GM23338 (cell line): ENCODE measurements around the gene NFKB1. TPM values are rescaled to one million over a fixed set of nuclear protein-coding genes. Genes with fewer than 3 reads are reported as not detected.

ENCODE experiments used
- ATAC-seq: fragments of 200-7000 bp; cut with Tn5 transposase; 3 replicates; pipeline ENCODE4 v1.9.1; 2020
- DNase-seq: peaks from one replicate; pipeline ENCODE4 v3.0.0-alpha.2; 2015; ENCODE audit warnings: low spot score
- H2AFZ ChIP-seq: fragments of 200-600 bp; sonication (generic); 2 replicates; pipeline ENCODE4 v1.8.0; 2016; ENCODE audit warnings: antibody characterized with exemption, mild to moderate bottlenecking, moderate library complexity
- H3F3A ChIP-seq: fragments of 200-600 bp; sonication (generic); replicated peaks from 2 replicates; pipeline ENCODE4 v1.8.0; 2017; ENCODE audit warnings: antibody characterized with exemption, mixed run types, low read depth
- H3K27ac ChIP-seq: fragments of 200-600 bp; sonication (generic); 2 replicates; pipeline ENCODE4 v1.6.1; 2016; ENCODE audit warnings: low read depth
- H3K27me3 ChIP-seq: fragments of 200-600 bp; sonication (generic); 2 replicates; pipeline ENCODE4 v1.8.0; 2016; ENCODE audit warnings: mild to moderate bottlenecking, mixed run types, moderate library complexity; ENCODE audit not compliant: insufficient read depth
- H3K36me3 ChIP-seq: fragments of 200-600 bp; sonication (generic); 2 replicates; pipeline ENCODE4 v1.8.0; 2016; ENCODE audit warnings: mild to moderate bottlenecking; ENCODE audit not compliant: insufficient read depth
- H3K4me1 ChIP-seq: fragments of 200-600 bp; sonication (generic); 2 replicates; pipeline ENCODE4 v1.8.0; 2016; ENCODE audit warnings: mild to moderate bottlenecking, moderate library complexity; ENCODE audit not compliant: insufficient read depth
- H3K4me2 ChIP-seq: fragments of 200-600 bp; sonication (generic); 2 replicates; pipeline ENCODE4 v1.7.1; 2017; ENCODE audit warnings: mixed run types
- H3K4me3 ChIP-seq: fragments of 200-600 bp; sonication (generic); 2 replicates; pipeline ENCODE4 v1.6.1; 2016; ENCODE audit warnings: mixed run types
- H3K79me2 ChIP-seq: fragments of 200-600 bp; sonication (generic); replicated peaks from 2 replicates; pipeline ENCODE4 v1.8.0; 2017; ENCODE audit warnings: mild to moderate bottlenecking; ENCODE audit not compliant: insufficient read depth
- H3K9me2 ChIP-seq: fragments of 200-600 bp; sonication (generic); 2 replicates; pipeline ENCODE4 v1.8.0; 2017; ENCODE audit not compliant: insufficient read depth
- H4K20me1 ChIP-seq: fragments of 200-600 bp; sonication (generic); replicated peaks from 2 replicates; pipeline ENCODE4 v1.8.0; 2017; ENCODE audit warnings: mild to moderate bottlenecking; ENCODE audit not compliant: insufficient read depth
- H3K27ac Mint-ChIP-seq: 2 replicates; pipeline ENCODE4 v1.8.0; 2020; ENCODE audit warnings: inconsistent platforms, mild to moderate bottlenecking, moderate library complexity, mixed read lengths
- H3K27me3 Mint-ChIP-seq: 3 replicates; pipeline ENCODE4 v1.8.0; 2022; ENCODE audit warnings: low read depth, mild to moderate bottlenecking, moderate library complexity, mixed read lengths, inconsistent platforms; ENCODE audit not compliant: insufficient read depth, poor library complexity
- H3K36me3 Mint-ChIP-seq: 3 replicates; pipeline ENCODE4 v1.8.0; 2021; ENCODE audit warnings: low read depth, mild to moderate bottlenecking, inconsistent platforms, moderate library complexity, mixed read lengths
- H3K4me1 Mint-ChIP-seq: 3 replicates; pipeline ENCODE4 v1.8.0; 2020; ENCODE audit warnings: mild to moderate bottlenecking, inconsistent platforms, mixed read lengths
- H3K4me3 Mint-ChIP-seq: 3 replicates; pipeline ENCODE4 v1.8.0; 2021; ENCODE audit warnings: moderate library complexity, mild to moderate bottlenecking, inconsistent platforms, mixed read lengths
- H3K9me3 Mint-ChIP-seq: 3 replicates; pipeline ENCODE4 v1.8.0; 2020; ENCODE audit warnings: moderate library complexity, mild to moderate bottlenecking, inconsistent platforms, mixed read lengths
- CREB1 ChIP-seq: fragments of 250-450 bp; sonication (Bioruptor Pico); IDR thresholded peaks from 2 replicates; pipeline ENCODE4 v1.5.0; 2020; ENCODE audit warnings: low read depth, mild to moderate bottlenecking, moderate library complexity
- EZH2 ChIP-seq: fragments of 200-600 bp; sonication (generic); IDR thresholded peaks from one replicate; pipeline ENCODE4 v1.8.0; 2017; ENCODE audit warnings: antibody characterized with exemption, mild to moderate bottlenecking, low read depth; ENCODE audit not compliant: unreplicated experiment
- EZH2phosphoT487 ChIP-seq: fragments of 200-600 bp; sonication (generic); IDR thresholded peaks from one replicate; pipeline ENCODE4 v1.8.1; 2018; ENCODE audit warnings: antibody characterized with exemption; ENCODE audit not compliant: unreplicated experiment
- JUNB ChIP-seq: IDR thresholded peaks from one replicate; pipeline ENCODE4 v1.6.1; 2016; ENCODE audit warnings: antibody characterized with exemption; ENCODE audit not compliant: unreplicated experiment
- NANOG ChIP-seq: IDR thresholded peaks from 2 replicates; pipeline ENCODE4 v1.6.1; 2016; ENCODE audit warnings: antibody characterized with exemption, borderline replicate concordance
- POLR2AphosphoS5 ChIP-seq: IDR thresholded peaks from 2 replicates; pipeline ENCODE4 v1.6.1; 2016; ENCODE audit warnings: antibody characterized with exemption, low read depth
- REST ChIP-seq: IDR thresholded peaks from one replicate; pipeline ENCODE4 v1.6.1; 2018; ENCODE audit warnings: antibody characterized with exemption; ENCODE audit not compliant: unreplicated experiment
- STAT1 ChIP-seq: IDR thresholded peaks from one replicate; pipeline ENCODE4 v1.6.1; 2016; ENCODE audit warnings: antibody characterized with exemption; ENCODE audit not compliant: unreplicated experiment
- ZNF114 ChIP-seq: fragments of 250-450 bp; sonication (Bioruptor Pico); IDR thresholded peaks from 2 replicates; pipeline ENCODE4 v1.5.0; 2020; ENCODE audit warnings: mild to moderate bottlenecking, moderate library complexity
- ZNF331 ChIP-seq: fragments of 250-450 bp; sonication (Bioruptor Pico); IDR thresholded peaks from 2 replicates; pipeline ENCODE4 v1.5.0; 2020; ENCODE audit warnings: low read depth, mild to moderate bottlenecking, moderate library complexity
- ZNF462 ChIP-seq: fragments of 250-450 bp; sonication (Bioruptor Pico); IDR thresholded peaks from 2 replicates; pipeline ENCODE4 v1.5.0; 2020; ENCODE audit warnings: mild to moderate bottlenecking, moderate library complexity
- polyA plus RNA-seq: library from polyadenylated mRNA; unstranded; fragments of >200 nt; fragmentation: Nextera tagmentation; extraction: Ambion mirVana; gene quantifications from 2 replicates; pipeline ENCODE4 v1.2.1, GENCODE V29; 2016
- total RNA-seq: library from RNA; depleted of rRNA; stranded (reverse); fragments of >200 nt; shearing (Covaris generic); gene quantifications from 2 replicates; pipeline ENCODE4 v1.2.3, GENCODE V29; 2014
- TF ChIP-seq, protein P1 (sequence below), 2 experiments: fragments of 200-600 bp in 1 of 2; sonication (generic) in 1 of 2; conservative IDR thresholded peaks; 2 replicates each; pipeline versions ENCODE4 v1.5.1 to v1.6.1; 2016 to 2017; ENCODE audit warnings: antibody characterized with exemption in 2 of 2, low read depth in 2 of 2, mild to moderate bottlenecking in 2 of 2, moderate library complexity in 1 of 2
- TF ChIP-seq, protein P2 (sequence below): IDR thresholded peaks from 2 replicates; pipeline ENCODE4 v1.6.1; 2016; ENCODE audit warnings: antibody characterized with exemption

NFKB1 gene
- total and polyA plus RNA-seq, 2 experiments from 2014 or later, result 0.82 to 4.6 TPM

- Histone ChIP-seq H3F3A (no peaks in the 10 kb centered on the region), H3K4me2 (no peak overlapping the region), H3K27me3 (no peaks in the 10 kb centered on the region), H3K9me2 (0 out of 2 replicates have a peak, but pooled peaks cover 3% of the 10 kb centered on the region), H3K36me3 (no peaks in the 10 kb centered on the region), H4K20me1 (no peaks in the 10 kb centered on the region), H3K79me2 (no peaks in the 10 kb centered on the region), H3K27ac (no peak overlapping the region), H2AFZ (no peak overlapping the region), H3K4me1 (no peaks in the 10 kb centered on the region), H3K4me3 (no peak overlapping the region)
- H3K36me3 Mint-ChIP-seq, result peaks cover 3% of the 10 kb centered on the region; the same call in 1 of the 3 replicates
- H3K4me1 Mint-ChIP-seq, result peaks cover 4% of the 10 kb centered on the region; the same call in 2 of the 3 replicates
- H3K27me3 Mint-ChIP-seq, result no peaks in the 10 kb centered on the region
- DNase-seq (no peak), ATAC-seq (no peak)
- H3K27ac Mint-ChIP-seq, result no peak overlapping the region
- TF ChIP-seq ZNF114 (CRISPR knock-in tag) (no peak), POLR2AphosphoS5 (no peak), ZNF331 (no peak), REST (no peak), EZH2phosphoT487 (no peak), CREB1 (CRISPR knock-in tag) (no peak), EZH2 (no peak), JUNB (no peak), NANOG (no peak), STAT1 (no peak), ZNF462 (no peak)
- TF ChIP-seq, protein P1, sequence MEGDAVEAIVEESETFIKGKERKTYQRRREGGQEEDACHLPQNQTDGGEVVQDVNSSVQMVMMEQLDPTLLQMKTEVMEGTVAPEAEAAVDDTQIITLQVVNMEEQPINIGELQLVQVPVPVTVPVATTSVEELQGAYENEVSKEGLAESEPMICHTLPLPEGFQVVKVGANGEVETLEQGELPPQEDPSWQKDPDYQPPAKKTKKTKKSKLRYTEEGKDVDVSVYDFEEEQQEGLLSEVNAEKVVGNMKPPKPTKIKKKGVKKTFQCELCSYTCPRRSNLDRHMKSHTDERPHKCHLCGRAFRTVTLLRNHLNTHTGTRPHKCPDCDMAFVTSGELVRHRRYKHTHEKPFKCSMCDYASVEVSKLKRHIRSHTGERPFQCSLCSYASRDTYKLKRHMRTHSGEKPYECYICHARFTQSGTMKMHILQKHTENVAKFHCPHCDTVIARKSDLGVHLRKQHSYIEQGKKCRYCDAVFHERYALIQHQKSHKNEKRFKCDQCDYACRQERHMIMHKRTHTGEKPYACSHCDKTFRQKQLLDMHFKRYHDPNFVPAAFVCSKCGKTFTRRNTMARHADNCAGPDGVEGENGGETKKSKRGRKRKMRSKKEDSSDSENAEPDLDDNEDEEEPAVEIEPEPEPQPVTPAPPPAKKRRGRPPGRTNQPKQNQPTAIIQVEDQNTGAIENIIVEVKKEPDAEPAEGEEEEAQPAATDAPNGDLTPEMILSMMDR (conservative IDR thresholded peaks at IDR 0.05; ENCODE audit: low read depth in 2 of 2), result no peak
- TF ChIP-seq, protein P2, sequence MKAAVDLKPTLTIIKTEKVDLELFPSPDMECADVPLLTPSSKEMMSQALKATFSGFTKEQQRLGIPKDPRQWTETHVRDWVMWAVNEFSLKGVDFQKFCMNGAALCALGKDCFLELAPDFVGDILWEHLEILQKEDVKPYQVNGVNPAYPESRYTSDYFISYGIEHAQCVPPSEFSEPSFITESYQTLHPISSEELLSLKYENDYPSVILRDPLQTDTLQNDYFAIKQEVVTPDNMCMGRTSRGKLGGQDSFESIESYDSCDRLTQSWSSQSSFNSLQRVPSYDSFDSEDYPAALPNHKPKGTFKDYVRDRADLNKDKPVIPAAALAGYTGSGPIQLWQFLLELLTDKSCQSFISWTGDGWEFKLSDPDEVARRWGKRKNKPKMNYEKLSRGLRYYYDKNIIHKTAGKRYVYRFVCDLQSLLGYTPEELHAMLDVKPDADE, result no peak
- no peak overlapping the region for H3K4me3 Mint-ChIP-seq
- no peaks in the 10 kb centered on the region for H3K9me3 Mint-ChIP-seq
Observed at GRCh38 chr4:102608190-102608589, 107.0 kb downstream of the NFKB1 start.
